ENCODE measurements around the gene FAM124B.

Gene FAM124B

DNA sequence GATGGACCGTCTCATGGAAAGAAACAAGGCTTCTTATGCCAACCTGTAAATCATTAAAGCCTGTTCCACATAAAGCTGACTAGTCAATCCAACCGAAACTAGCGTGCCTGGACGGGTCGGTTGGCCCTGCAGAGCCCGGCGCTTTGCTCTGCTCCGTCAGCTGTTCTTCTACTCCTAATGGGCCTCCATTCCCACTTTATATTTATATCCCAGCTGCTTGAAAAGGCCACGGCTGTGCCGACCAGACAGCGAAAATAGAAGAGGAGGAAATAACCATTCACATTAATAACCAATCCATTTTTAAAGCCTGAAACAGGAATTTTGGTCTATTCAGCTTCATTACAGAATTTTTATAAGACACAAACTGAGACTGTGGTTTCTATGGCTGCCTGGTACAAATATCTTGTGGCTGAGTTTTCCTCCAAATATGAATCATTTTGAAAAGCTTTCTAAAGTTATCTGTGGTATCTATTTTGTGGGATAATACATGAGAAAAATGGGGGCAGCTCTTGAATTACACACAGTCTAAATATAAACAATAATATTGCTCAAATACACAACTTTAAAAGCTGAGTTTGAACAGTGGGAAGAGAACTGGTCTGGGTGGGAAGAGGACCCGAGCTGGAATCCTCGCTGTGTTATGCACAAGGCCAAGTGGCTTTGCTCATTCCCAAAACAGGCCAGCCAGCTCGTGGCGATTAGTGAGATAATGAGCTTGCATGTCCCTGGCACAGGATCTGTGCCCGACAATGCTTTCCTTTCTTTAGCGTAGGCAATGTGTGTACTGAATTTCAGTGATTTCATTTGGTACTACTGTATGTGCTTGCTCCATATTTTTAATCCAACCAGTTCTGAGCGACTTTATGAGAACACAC lies 10.5 kb upstream of the FAM124B start:
- Histone ChIP-seq H3K9me3 (ENCODE audit: insufficient read depth, low read depth, low read length) (no peaks in the 10 kb centered on the region), H3K4me3 (ENCODE audit: low read length) (no peak overlapping the region), H3K4me1 (ENCODE audit: insufficient read depth, low read length) (peaks cover 9% of the 10 kb centered on the region), H3K27me3 (ENCODE audit: insufficient read depth, low read length) (no peaks in the 10 kb centered on the region), H3K9ac (ENCODE audit: low read depth, low read length) (no peak overlapping the region), H3K36me3 (ENCODE audit: insufficient read depth, low read length) (no peaks in the 10 kb centered on the region), H3K27ac (ENCODE audit: low read depth, low read length) (no peak overlapping the region)
- 94% methylated on average over 17 of the region's 18 CpGs for WGBS

- Histone ChIP-seq H3K27ac (ENCODE audit: low read depth, low read length) (no peak overlapping the region), H3K9ac (ENCODE audit: low read depth, low read length) (no peak overlapping the region), H3K27me3 (ENCODE audit: insufficient read depth, low read length) (no peaks in the 10 kb centered on the region), H3K9me3 (ENCODE audit: insufficient read depth, low read depth, low read length) (0 out of 2 replicates have a peak, but pooled peaks cover 2% of the 10 kb centered on the region), H3K4me3 (ENCODE audit: low read length) (no peak overlapping the region), H3K4me1 (ENCODE audit: insufficient read depth, low read length) (no peaks in the 10 kb centered on the region), H3K36me3 (ENCODE audit: insufficient read depth, low read length) (no peaks in the 10 kb centered on the region)
- 92% methylated on average over 2 of the region's 3 CpGs for WGBS
Measured at GRCh38 chr2:224410946-224411561, 9.1 kb upstream of the FAM124B start.

DNA sequence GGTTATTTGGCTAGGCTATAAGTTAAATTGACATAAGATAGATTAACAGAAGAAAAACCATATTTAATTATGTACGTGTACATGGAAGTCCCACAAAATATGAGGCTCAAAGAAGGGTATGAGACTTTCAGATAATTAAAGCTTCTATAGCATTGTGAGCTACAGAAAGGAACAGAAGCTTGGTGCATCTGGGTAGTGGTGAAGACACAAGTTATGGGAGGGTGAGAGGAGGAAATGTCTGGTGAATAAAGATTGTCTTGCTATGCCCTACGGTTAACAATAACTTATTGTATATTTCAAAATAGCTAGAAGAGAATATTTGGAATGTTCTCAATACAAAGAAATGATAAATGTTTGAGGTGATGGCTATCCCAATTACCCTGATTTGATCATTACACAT lies 6.8 kb upstream of the FAM124B start:
- Histone ChIP-seq H3K9me3 (ENCODE audit: insufficient read depth, low read depth, low read length) (peaks cover 6% of the 10 kb centered on the region; the same call in 1 of the 2 replicates), H3K27me3 (ENCODE audit: insufficient read depth, low read length) (no peaks in the 10 kb centered on the region), H3K4me3 (ENCODE audit: low read length) (no peak overlapping the region), H3K36me3 (ENCODE audit: insufficient read depth, low read length) (no peaks in the 10 kb centered on the region), H3K9ac (ENCODE audit: low read depth, low read length) (no peak overlapping the region), H3K27ac (ENCODE audit: low read depth, low read length) (no peak overlapping the region), H3K4me1 (ENCODE audit: insufficient read depth, low read length) (no peaks in the 10 kb centered on the region)
- 93% methylated on average over 1 of the region's 2 CpGs for WGBS

DNA sequence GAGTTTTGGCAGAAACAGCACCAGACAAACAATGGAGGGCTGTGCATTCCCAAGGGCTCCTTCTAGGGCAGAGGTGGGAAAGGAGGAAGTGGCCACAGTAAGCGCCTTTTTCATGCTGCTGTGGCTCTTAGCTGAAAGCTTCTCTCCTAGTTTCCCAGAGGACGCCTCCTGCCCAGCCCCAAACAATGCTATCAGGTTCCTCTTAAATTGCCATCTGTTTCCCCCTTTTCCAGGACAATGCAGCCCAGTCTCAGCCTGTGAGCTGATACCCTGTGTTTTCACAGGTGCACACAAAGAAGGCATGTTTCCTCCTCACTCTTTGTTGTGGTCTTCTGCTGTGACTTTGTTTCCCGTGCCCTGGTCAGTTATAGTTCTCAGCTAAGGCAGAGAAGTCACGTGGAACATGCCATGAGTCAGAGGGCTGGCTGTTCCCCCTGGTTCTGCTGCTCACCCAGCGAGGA lies 5.4 kb upstream of the FAM124B start:
- no peak overlapping the region for H3K9ac ChIP-seq (ENCODE audit: low read depth, low read length)
- H3K4me3 ChIP-seq (ENCODE audit: low read length): no peak overlapping the region
- 86% methylated on average over 5 of the region's 5 CpGs for WGBS
- no peak overlapping the region for H3K27ac ChIP-seq (ENCODE audit: low read depth, low read length)
- H3K27me3 ChIP-seq (ENCODE audit: insufficient read depth, low read length): no peaks in the 10 kb centered on the region
- H3K9me3 ChIP-seq (ENCODE audit: insufficient read depth, low read depth, low read length): peaks cover 6% of the 10 kb centered on the region; the same call in 1 of the 2 replicates
- no peaks in the 10 kb centered on the region for H3K36me3 ChIP-seq (ENCODE audit: insufficient read depth, low read length)
- H3K4me1 ChIP-seq (ENCODE audit: insufficient read depth, low read length): no peaks in the 10 kb centered on the region

DNA sequence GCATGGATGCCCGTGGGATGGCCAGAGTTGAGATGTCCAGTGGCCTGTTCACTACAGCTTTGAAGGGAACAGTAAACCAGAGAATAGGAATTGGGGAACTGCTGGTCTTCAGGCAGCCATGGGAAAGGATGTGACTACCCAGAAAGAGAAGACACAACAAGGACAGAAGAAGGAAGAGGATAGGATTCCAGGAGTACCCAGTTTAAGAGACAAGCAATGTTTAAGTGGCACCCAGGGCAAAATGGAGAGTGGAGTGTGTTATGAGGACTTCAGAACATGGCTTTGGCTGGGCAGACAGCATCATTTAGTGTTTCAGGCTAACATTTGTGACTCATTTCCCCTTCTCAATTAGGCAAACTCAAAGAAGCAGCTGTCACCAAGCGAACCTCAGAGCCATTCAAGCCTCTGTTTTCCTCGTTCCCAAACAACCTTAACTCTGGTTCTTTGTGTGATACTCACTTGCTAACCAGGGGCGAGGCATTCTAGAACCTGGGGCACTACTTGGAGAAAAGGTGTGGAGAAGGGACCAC lies 4.0 kb upstream of the FAM124B start:
- Histone ChIP-seq H3K36me3 (ENCODE audit: insufficient read depth, low read length) (no peaks in the 10 kb centered on the region), H3K27me3 (ENCODE audit: insufficient read depth, low read length) (no peaks in the 10 kb centered on the region), H3K4me3 (ENCODE audit: low read length) (no peak overlapping the region), H3K9ac (ENCODE audit: low read depth, low read length) (no peak overlapping the region), H3K9me3 (ENCODE audit: insufficient read depth, low read depth, low read length) (peaks cover 6% of the 10 kb centered on the region; the same call in 1 of the 2 replicates), H3K27ac (ENCODE audit: low read depth, low read length) (no peak overlapping the region), H3K4me1 (ENCODE audit: insufficient read depth, low read length) (no peaks in the 10 kb centered on the region)
- WGBS: 95% methylated on average over 4 of the region's 4 CpGs

- Histone ChIP-seq H3K36me3 (ENCODE audit: insufficient read depth, low read length) (no peaks in the 10 kb centered on the region), H3K4me1 (ENCODE audit: insufficient read depth, low read length) (no peaks in the 10 kb centered on the region), H3K27me3 (ENCODE audit: insufficient read depth, low read length) (no peaks in the 10 kb centered on the region), H3K4me3 (ENCODE audit: low read length) (no peak overlapping the region), H3K27ac (ENCODE audit: low read depth, low read length) (no peak overlapping the region), H3K9ac (ENCODE audit: low read depth, low read length) (no peak overlapping the region), H3K9me3 (ENCODE audit: insufficient read depth, low read depth, low read length) (peaks cover 6% of the 10 kb centered on the region; the same call in 1 of the 2 replicates)
- 91% methylated on average over 3 of the region's 3 CpGs for WGBS
Measured at GRCh38 chr2:224405412-224405811, 3.5 kb upstream of the FAM124B start.

GRCh38 chr2:224404796-224405195 lies 2.9 kb upstream of the FAM124B start:
- Histone ChIP-seq H3K36me3 (ENCODE audit: insufficient read depth, low read length) (no peaks in the 10 kb centered on the region), H3K4me1 (ENCODE audit: insufficient read depth, low read length) (0 out of 2 replicates have a peak, but pooled peaks cover 1% of the 10 kb centered on the region), H3K27ac (ENCODE audit: low read depth, low read length) (no peak overlapping the region), H3K4me3 (ENCODE audit: low read length) (no peak overlapping the region), H3K9me3 (ENCODE audit: insufficient read depth, low read depth, low read length) (peaks cover 6% of the 10 kb centered on the region; the same call in 1 of the 2 replicates), H3K9ac (ENCODE audit: low read depth, low read length) (no peak overlapping the region), H3K27me3 (ENCODE audit: insufficient read depth, low read length) (no peaks in the 10 kb centered on the region)
- 93% methylated on average over 5 of the region's 5 CpGs for WGBS

DNA sequence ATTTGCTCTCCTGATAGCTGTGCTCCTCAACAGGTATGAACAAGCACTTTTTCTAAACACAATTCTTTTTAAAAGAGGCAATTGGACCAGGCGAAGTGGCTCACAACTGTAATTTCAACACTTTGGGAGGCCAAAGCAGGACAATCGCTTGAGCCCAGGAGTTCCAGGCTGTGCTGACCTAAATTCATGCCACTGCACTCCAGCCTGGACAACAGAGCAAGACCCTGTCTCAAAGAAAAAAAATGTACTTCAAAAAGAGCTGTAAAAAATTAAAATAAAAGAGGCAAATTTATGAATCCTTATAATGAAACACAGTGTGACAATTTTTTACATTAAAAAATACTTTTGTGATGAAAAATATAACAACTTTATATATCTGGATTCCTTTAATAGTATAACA lies 1.8 kb upstream of the FAM124B start:
- H3K9me3 ChIP-seq (ENCODE audit: insufficient read depth, low read depth, low read length): peaks cover 6% of the 10 kb centered on the region; the same call in 1 of the 2 replicates
- no peaks in the 10 kb centered on the region for H3K27me3 ChIP-seq (ENCODE audit: insufficient read depth, low read length)
- 0 out of 2 replicates have a peak, but pooled peaks cover 4% of the 10 kb centered on the region for H3K4me1 ChIP-seq (ENCODE audit: insufficient read depth, low read length)
- H3K36me3 ChIP-seq (ENCODE audit: insufficient read depth, low read length): no peaks in the 10 kb centered on the region
- H3K4me3 ChIP-seq (ENCODE audit: low read length): no peak overlapping the region
- H3K27ac ChIP-seq (ENCODE audit: low read depth, low read length): no peak overlapping the region
- no peak overlapping the region for H3K9ac ChIP-seq (ENCODE audit: low read depth, low read length)
- 98% methylated on average over 2 of the region's 2 CpGs for WGBS

DNA sequence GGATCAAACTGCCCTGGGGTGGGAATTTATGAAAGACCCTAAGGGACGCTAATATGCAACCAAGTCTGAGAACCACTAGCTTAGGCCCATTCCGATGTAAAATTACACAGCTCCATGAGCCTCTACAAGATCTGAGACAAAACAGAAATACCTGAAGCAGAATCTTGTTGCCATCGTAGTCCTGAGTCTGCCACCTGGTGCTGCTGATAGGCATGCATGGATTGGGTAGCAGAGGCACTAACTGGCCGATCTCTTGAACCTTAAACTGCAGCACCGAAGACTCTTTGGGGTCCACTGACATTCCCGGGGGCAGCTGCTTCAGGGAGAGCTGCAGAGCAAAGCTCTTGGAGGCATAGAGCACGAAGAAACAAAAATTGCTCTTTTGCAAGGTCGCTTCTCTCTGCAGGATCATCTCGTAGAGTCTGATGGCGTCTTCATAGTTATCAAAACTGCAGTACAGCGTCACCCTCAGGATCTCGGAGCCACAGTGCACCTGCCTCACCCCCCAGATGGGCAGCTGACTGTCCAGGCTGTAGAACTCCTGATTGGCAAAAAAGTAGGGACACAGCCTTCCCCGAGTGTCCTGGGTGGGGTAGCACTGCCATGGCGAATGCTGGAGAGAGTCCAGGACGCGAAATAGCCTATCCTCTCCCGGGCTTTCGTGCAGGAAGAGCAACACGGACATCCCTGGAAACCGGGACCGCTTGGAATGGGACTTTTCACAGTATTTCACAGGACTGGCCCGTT lies 848 bp downstream of the FAM124B start:
- H3K4me3 ChIP-seq (ENCODE audit: low read length): no peak overlapping the region
- no peak overlapping the region for H3K27ac ChIP-seq (ENCODE audit: low read depth, low read length)
- 0 out of 2 replicates have a peak, but pooled peaks cover 4% of the 10 kb centered on the region for H3K4me1 ChIP-seq (ENCODE audit: insufficient read depth, low read length)
- no peaks in the 10 kb centered on the region for H3K36me3 ChIP-seq (ENCODE audit: insufficient read depth, low read length)
- peaks cover 4% of the 10 kb centered on the region; the same call in 1 of the 2 replicates for H3K9me3 ChIP-seq (ENCODE audit: insufficient read depth, low read depth, low read length)
- H3K9ac ChIP-seq (ENCODE audit: low read depth, low read length): no peak overlapping the region
- WGBS: 95% methylated on average over 22 of the region's 22 CpGs
- no peaks in the 10 kb centered on the region for H3K27me3 ChIP-seq (ENCODE audit: insufficient read depth, low read length)

DNA sequence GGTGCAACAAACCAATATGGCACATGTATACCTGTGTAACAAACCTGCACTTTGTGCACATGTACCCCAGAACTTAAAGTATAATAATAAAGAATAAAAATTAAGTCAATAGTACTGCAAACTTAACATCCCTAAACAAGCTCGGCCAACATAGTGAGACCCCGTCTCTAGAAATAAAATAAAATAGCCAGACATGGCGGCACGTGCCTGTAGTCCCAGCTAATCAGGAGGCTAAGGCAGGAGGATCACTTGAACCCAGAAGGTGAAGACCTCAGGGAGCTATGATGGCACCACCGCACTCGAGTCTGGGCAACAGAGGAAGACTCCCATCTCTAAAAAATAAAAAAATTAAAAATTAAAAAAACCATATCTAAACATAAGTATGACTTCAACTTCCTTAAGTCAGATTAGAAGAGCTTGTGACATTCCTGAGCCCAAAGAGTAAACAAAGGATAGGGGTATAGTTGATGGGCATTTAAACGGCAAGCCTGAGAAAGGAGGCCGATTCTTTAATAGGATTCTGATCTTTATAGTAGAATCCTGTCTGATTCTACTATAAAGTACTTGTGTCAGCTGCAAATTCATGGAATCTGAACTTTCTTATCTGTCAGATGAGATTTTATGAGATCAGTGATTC lies 1.6 kb downstream of the FAM124B start:
- Histone ChIP-seq H3K9me3 (ENCODE audit: insufficient read depth, low read depth, low read length) (no peaks in the 10 kb centered on the region), H3K4me3 (ENCODE audit: low read length) (no peak overlapping the region), H3K9ac (ENCODE audit: low read depth, low read length) (no peak overlapping the region), H3K36me3 (ENCODE audit: insufficient read depth, low read length) (no peaks in the 10 kb centered on the region), H3K4me1 (ENCODE audit: insufficient read depth, low read length) (0 out of 2 replicates have a peak, but pooled peaks cover 4% of the 10 kb centered on the region), H3K27ac (ENCODE audit: low read depth, low read length) (no peak overlapping the region), H3K27me3 (ENCODE audit: insufficient read depth, low read length) (no peaks in the 10 kb centered on the region)
- WGBS: 97% methylated on average over 8 of the region's 8 CpGs

Measured in HUES64 (cell line).